IMR-90 (cell line): ENCODE measurements around the gene DUOX1. TPM values are rescaled to one million over a fixed set of nuclear protein-coding genes. Genes with fewer than 3 reads are reported as not detected.

ENCODE experiments used
- ATAC-seq: fragments of 200-7000 bp; cut with Tn5 transposase; 2 replicates; pipeline ENCODE4 v1.9.1; 2020; ENCODE audit warnings: low read depth, mild to moderate bottlenecking, moderate library complexity
- BruUV-seq: library from RNA; stranded (reverse); fragments of 400-500 nt; replicated peaks from 2 replicates; lab custom pipeline; 2021; lab: Mats Ljungman, UMichigan
- CTCF ChIA-PET: fragments of 300-600 bp; formaldehyde crosslinking; extraction: SDS; loops from one replicate; lab custom pipeline; 2021; ENCODE audit warnings: antibody characterized with exemption; lab: Yijun Ruan, JAX
- POLR2A ChIA-PET: fragments of 300-600 bp; sonication (Branson Sonifier 250); formaldehyde crosslinking; loops from one replicate; lab custom pipeline; 2022; ENCODE audit warnings: antibody characterized with exemption; ENCODE audit not compliant: unreplicated experiment; lab: Charles Lee
- DNase-seq: peaks from one replicate; pipeline ENCODE4 v3.0.0; 2013
- H2AFZ ChIP-seq: replicated peaks from 2 replicates; pipeline ENCODE3; 2013; ENCODE audit warnings: low read length, mild to moderate bottlenecking; ENCODE audit not compliant: poor library complexity
- H2AK5ac ChIP-seq: 2 replicates; pipeline ENCODE4 v1.6.1; 2013; ENCODE audit warnings: low read depth, low read length, inconsistent platforms
- H2AK9ac ChIP-seq: replicated peaks from 2 replicates; pipeline ENCODE3; 2013; ENCODE audit warnings: mild to moderate bottlenecking, low read depth, low read length, moderate library complexity; ENCODE audit not compliant: poor library complexity
- H2BK120ac ChIP-seq: 2 replicates; pipeline ENCODE4 v1.6.1; 2013; ENCODE audit warnings: low read depth, low read length, inconsistent platforms
- H2BK15ac ChIP-seq: 3 replicates; pipeline ENCODE4 v1.6.1; 2013; ENCODE audit warnings: low read depth, low read length, inconsistent platforms
- H2BK20ac ChIP-seq: 2 replicates; pipeline ENCODE4 v1.6.1; 2013; ENCODE audit warnings: low read depth, mild to moderate bottlenecking, inconsistent platforms, low read length, moderate library complexity
- H2BK5ac ChIP-seq: 2 replicates; pipeline ENCODE4 v1.6.1; 2013; ENCODE audit warnings: mild to moderate bottlenecking, low read depth, low read length, inconsistent platforms; ENCODE audit not compliant: poor library complexity, severe bottlenecking
- H3K14ac ChIP-seq: replicated peaks from 2 replicates; pipeline ENCODE4 v1.6.1; 2013; ENCODE audit warnings: low read depth, low read length, inconsistent platforms
- H3K18ac ChIP-seq: 2 replicates; pipeline ENCODE4 v1.6.1; 2013; ENCODE audit warnings: low read depth, low read length, control low read depth
- H3K23ac ChIP-seq: 2 replicates; pipeline ENCODE4 v1.6.1; 2013; ENCODE audit warnings: low read depth, low read length, inconsistent platforms
- H3K27ac ChIP-seq: 2 replicates; pipeline ENCODE4 v1.5.1; 2013; ENCODE audit warnings: mild to moderate bottlenecking, control low read depth, low read length; ENCODE audit not compliant: insufficient read depth
- H3K27me3 ChIP-seq: 2 replicates; pipeline ENCODE4 v1.6.1; 2013; ENCODE audit warnings: low read length; ENCODE audit not compliant: control insufficient read depth, insufficient read depth
- H3K36me3 ChIP-seq: 2 replicates; pipeline ENCODE4 v1.6.1; 2013; ENCODE audit warnings: low read length, mixed read lengths; ENCODE audit not compliant: control insufficient read depth, insufficient read depth
- H3K4ac ChIP-seq: 2 replicates; pipeline ENCODE4 v1.6.1; 2013; ENCODE audit warnings: low read depth, low read length, inconsistent platforms
- H3K4me1 ChIP-seq: 2 replicates; pipeline ENCODE4 v1.6.1; 2013; ENCODE audit warnings: low read length, mixed read lengths; ENCODE audit not compliant: control insufficient read depth, insufficient read depth
- H3K4me2 ChIP-seq: 2 replicates; pipeline ENCODE4 v1.6.1; 2013; ENCODE audit warnings: low read depth, mild to moderate bottlenecking, control low read depth, low read length, moderate library complexity
- H3K4me3 ChIP-seq: 2 replicates; pipeline ENCODE4 v1.5.1; 2013; ENCODE audit warnings: low read depth, mild to moderate bottlenecking, control low read depth, low read length, moderate library complexity; ENCODE audit not compliant: insufficient read depth
- H3K56ac ChIP-seq: 2 replicates; pipeline ENCODE4 v1.6.1; 2013; ENCODE audit warnings: low read length, inconsistent platforms; ENCODE audit not compliant: insufficient read depth; ENCODE audit errors: extremely low read depth
- H3K79me1 ChIP-seq, 2 experiments: 2 replicates each; pipeline ENCODE4 v1.6.1; 2013; ENCODE audit warnings: low read length in 2 of 2, inconsistent platforms in 1 of 2, low read depth in 1 of 2
- H3K9ac ChIP-seq: 2 replicates; pipeline ENCODE4 v1.6.1; 2013; ENCODE audit warnings: low read depth, low read length, control low read depth
- H3K9me1 ChIP-seq: 2 replicates; pipeline ENCODE4 v1.6.1; 2013; ENCODE audit warnings: low read length, inconsistent platforms; ENCODE audit not compliant: insufficient read depth
- H3K9me3 ChIP-seq: 2 replicates; pipeline ENCODE4 v1.6.1; 2013; ENCODE audit warnings: low read length; ENCODE audit not compliant: control insufficient read depth, insufficient read depth
- H4K20me1 ChIP-seq: 2 replicates; pipeline ENCODE4 v1.6.1; 2013; ENCODE audit warnings: low read length, inconsistent platforms; ENCODE audit not compliant: insufficient read depth
- H4K5ac ChIP-seq: 2 replicates; pipeline ENCODE4 v1.6.1; 2013; ENCODE audit warnings: mild to moderate bottlenecking, low read depth, low read length, control low read depth
- H4K8ac ChIP-seq, 2 experiments: 2 replicates each; pipeline ENCODE4 v1.6.1; 2013; ENCODE audit warnings: low read depth in 2 of 2, low read length in 2 of 2, control low read depth in 1 of 2, inconsistent platforms in 1 of 2
- H4K91ac ChIP-seq: 2 replicates; pipeline ENCODE4 v1.6.1; 2013; ENCODE audit warnings: low read depth, low read length, inconsistent platforms; ENCODE audit not compliant: insufficient read depth
- SMC3 ChIP-seq: fragments of 150-350 bp; IDR thresholded peaks from 2 replicates; pipeline ENCODE4 v1.6.1; 2016; ENCODE audit warnings: low read depth, mild to moderate bottlenecking, antibody characterized with exemption, low read length, moderate library complexity
- WGBS, 2 experiments: methylation state at CpG; one replicate each; pipeline versions ENCODE4 v1.1.5 to v1.1.7; 2013; ENCODE audit warnings: missing lambda C conversion rate in 2 of 2; ENCODE audit not compliant: insufficient read length in 1 of 2; ENCODE audit errors: extremely low coverage in 2 of 2; 5-methylcytosine and 5-hydroxymethylcytosine counted together
- dilution Hi-C: fragments of 300-500 bp; cut with HindIII; formaldehyde crosslinking; loops from one replicate; pipeline ENCODE4 v1.14.3; 2018; ENCODE audit warnings: low sequenced_read_pairs; ENCODE audit not compliant: unreplicated experiment
- in situ Hi-C: fragments of 300-500 bp; cut with MboI; formaldehyde crosslinking; loops from 3 replicates; pipeline ENCODE4 v1.14.3; 2019; ENCODE audit warnings: low sequenced_read_pairs, inconsistent platforms, mixed read lengths
- intact Hi-C: fragments of 100-400 bp; cut with micrococcal nuclease; formaldehyde crosslinking; loops from 2 replicates; pipeline ENCODE4 v1.10.0; 2022
- polyA plus RNA-seq, 3 experiments: library from polyadenylated mRNA; depleted of rRNA; stranded (reverse); fragments of >200 nt; gene quantifications; 2 replicates each; pipeline ENCODE4 v1.2.3, GENCODE V29; 2012; ENCODE audit warnings: low replicate concordance in 1 of 3
- total RNA-seq: library from RNA; depleted of rRNA; stranded (reverse); fragments of >200 nt; gene quantifications from 2 replicates; pipeline ENCODE4 v1.2.3, GENCODE V29; 2012

Gene DUOX1
- total and polyA plus RNA-seq, 2 of the 4 experiments (the other 2 are of a cell fraction) = not detected

DNA sequence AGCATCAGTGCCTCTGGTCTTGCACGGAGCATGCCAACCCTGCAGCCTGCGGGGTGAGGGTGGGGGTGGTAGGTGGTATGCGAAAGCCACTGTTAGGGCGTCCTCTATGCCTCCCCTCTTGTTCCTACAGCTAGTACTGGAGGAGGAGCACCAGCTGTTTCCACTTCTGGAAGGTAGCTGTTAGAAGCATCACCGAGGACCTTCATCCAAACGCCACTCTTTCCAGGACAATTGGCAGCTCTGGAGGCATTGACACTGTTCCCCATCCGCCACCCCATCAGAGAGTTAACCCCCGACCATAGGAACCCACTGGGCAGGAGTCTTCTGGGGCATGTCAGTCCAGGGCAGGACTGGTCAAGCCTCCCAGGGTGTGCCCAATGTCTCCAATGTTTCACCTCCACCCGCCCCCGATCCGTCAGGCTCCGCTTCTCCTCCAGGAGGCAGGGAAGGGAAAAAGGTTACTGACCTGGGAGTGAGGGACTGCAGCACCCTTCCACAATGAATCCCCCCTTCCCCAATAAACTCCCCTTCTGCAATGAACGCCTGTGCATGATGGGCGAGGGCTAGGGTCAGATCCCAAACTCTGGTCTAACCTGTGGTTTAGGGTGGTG, 16.3 kb upstream of the DUOX1 start:
- TF ChIP-seq SMC3 = no peak
- H3K4me1 ChIP-seq = no peaks in the 10 kb centered on the region; the same call in 1 of the 2 replicates
- no peak overlapping the region for H4K8ac ChIP-seq
- no peak overlapping the region for H3K4me2 ChIP-seq
- WGBS, 2 experiments = no CpG with 5 or more reads among the region's 14 CpGs
- H2AK5ac ChIP-seq = no peak overlapping the region
- dilution Hi-C loops = no loop called here
- H2BK15ac ChIP-seq = no peak overlapping the region
- ATAC-seq (no peak), DNase-seq (no peak)
- no peaks in the 10 kb centered on the region for H3K79me1 ChIP-seq
- in situ Hi-C loops = no loop called here
- CTCF ChIA-PET = no interaction called here
- BruUV-seq = no TSS peak
- no peak overlapping the region for H2BK120ac ChIP-seq
- no peak overlapping the region for H3K18ac ChIP-seq
- no peak overlapping the region for H3K4ac ChIP-seq
- H3K9me3 ChIP-seq = no peaks in the 10 kb centered on the region
- H3K27me3 ChIP-seq = peaks cover 82% of the 10 kb centered on the region
- H3K27ac ChIP-seq = no peak overlapping the region
- H3K23ac ChIP-seq = no peak overlapping the region
- H3K14ac ChIP-seq = no peak overlapping the region
- H2BK5ac ChIP-seq = no peak overlapping the region
- intact Hi-C loops = no loop called here
- no peaks in the 10 kb centered on the region for H3K9me1 ChIP-seq
- no peak overlapping the region for H2AK9ac ChIP-seq
- POLR2A ChIA-PET = no interaction called here
- no peaks in the 10 kb centered on the region for H3K36me3 ChIP-seq
- H3K9ac ChIP-seq = no peak overlapping the region
- H3K56ac ChIP-seq = no peak overlapping the region
- H4K91ac ChIP-seq = no peak overlapping the region
- no peak overlapping the region for H4K5ac ChIP-seq
- H2BK20ac ChIP-seq = no peak overlapping the region
- no peak overlapping the region for H2AFZ ChIP-seq
- no peaks in the 10 kb centered on the region for H4K20me1 ChIP-seq
- no peak overlapping the region for H3K4me3 ChIP-seq
